VCaP (cell line): ENCODE results near the gene ISG20.
"Not testable (repeated sequence)": the region's sequence is repeated elsewhere in the genome, so short reads cannot be mapped to it uniquely, and the experiment has no call there.

Experiments
- H3K27ac ChIP-seq: fragments of 450-650 bp; 2 replicates; pipeline ENCODE4 v1.5.1; 2017
- CTCF ChIP-seq: fragments of 450-650 bp; conservative IDR thresholded peaks from 2 replicates; pipeline ENCODE4 v1.5.1; 2017; ENCODE audit warnings: mild to moderate bottlenecking, moderate library complexity

Gene ISG20

GRCh38 chr15:88631464-88632028 lies 7.3 kb upstream of the ISG20 start:
- no peak for TF ChIP-seq CTCF
- no peak overlapping the region for H3K27ac ChIP-seq

GRCh38 chr15:88632797-88633196 lies 6.0 kb upstream of the ISG20 start:
- not testable (repeated sequence) for H3K27ac ChIP-seq

- no peak for TF ChIP-seq CTCF
- no peak overlapping the region for H3K27ac ChIP-seq
Observed at GRCh38 chr15:88634449-88634848, 4.4 kb upstream of the ISG20 start.

- TF ChIP-seq CTCF, result no peak
- no peak overlapping the region for H3K27ac ChIP-seq
Observed at GRCh38 chr15:88635318-88635717, 3.5 kb upstream of the ISG20 start.

- H3K27ac ChIP-seq, result no peak overlapping the region
- no peak for TF ChIP-seq CTCF
Observed at GRCh38 chr15:88636050-88636449, 2.8 kb upstream of the ISG20 start.

- no peak for TF ChIP-seq CTCF
- H3K27ac ChIP-seq, result no peak overlapping the region
Observed at GRCh38 chr15:88636654-88637053, 2.2 kb upstream of the ISG20 start.

GRCh38 chr15:88637436-88637835 lies 1.4 kb upstream of the ISG20 start:
- TF ChIP-seq CTCF, result no peak
- no peak overlapping the region for H3K27ac ChIP-seq

- no peak for TF ChIP-seq CTCF
- peak overlapping the region; percentile 64 for H3K27ac ChIP-seq
Observed at GRCh38 chr15:88637841-88638625, 783 bp upstream of the ISG20 start.
